ENCODE data around the gene CTBS.

DNA sequence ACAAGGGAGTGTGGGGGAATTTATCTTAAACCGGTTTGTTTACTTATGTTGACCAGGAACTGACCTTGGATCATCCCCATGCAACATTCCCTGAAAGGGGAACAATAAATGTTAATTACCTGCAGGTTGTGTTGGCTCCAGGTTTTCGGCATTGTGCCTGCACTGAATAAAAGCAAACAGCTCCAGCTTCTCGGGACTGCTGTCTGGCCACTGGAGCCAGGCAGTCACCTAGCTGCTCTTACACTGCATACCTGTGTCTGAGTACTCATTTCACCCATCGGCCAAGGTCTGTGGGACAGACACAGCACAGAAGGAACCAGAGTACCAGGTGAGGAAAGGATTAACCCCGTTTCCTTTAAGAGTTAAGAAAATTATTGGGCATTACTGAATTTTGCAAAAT, 32.7 kb upstream of the CTBS start:
- TF ChIP-seq, protein P1, sequence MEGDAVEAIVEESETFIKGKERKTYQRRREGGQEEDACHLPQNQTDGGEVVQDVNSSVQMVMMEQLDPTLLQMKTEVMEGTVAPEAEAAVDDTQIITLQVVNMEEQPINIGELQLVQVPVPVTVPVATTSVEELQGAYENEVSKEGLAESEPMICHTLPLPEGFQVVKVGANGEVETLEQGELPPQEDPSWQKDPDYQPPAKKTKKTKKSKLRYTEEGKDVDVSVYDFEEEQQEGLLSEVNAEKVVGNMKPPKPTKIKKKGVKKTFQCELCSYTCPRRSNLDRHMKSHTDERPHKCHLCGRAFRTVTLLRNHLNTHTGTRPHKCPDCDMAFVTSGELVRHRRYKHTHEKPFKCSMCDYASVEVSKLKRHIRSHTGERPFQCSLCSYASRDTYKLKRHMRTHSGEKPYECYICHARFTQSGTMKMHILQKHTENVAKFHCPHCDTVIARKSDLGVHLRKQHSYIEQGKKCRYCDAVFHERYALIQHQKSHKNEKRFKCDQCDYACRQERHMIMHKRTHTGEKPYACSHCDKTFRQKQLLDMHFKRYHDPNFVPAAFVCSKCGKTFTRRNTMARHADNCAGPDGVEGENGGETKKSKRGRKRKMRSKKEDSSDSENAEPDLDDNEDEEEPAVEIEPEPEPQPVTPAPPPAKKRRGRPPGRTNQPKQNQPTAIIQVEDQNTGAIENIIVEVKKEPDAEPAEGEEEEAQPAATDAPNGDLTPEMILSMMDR (optimal IDR thresholded peaks at IDR 0.05 in 1 of 3, IDR thresholded peaks at IDR 0.05 in 1 of 3, conservative IDR thresholded peaks at IDR 0.05 in 1 of 3; ENCODE audit: extremely low read depth in 1 of 3, insufficient read depth in 2 of 3, low read length in 3 of 3) = no peak
- TF ChIP-seq EZH2 (IDR thresholded peaks at IDR 0.05; ENCODE audit: low read length) = no peak
